Calu3 (cell line): ENCODE data around the gene ABCF2. TPM values are rescaled to one million over a fixed set of nuclear protein-coding genes. Genes with fewer than 3 reads are reported as not detected.

ENCODE experiments used
- BruUV-seq: library from RNA; stranded (reverse); fragments of 400-500 nt; replicated peaks from 2 replicates; lab custom pipeline; 2021; lab: Mats Ljungman, UMichigan
- CTCF ChIA-PET: fragments of 300-600 bp; sonication (Branson Sonifier 250); formaldehyde crosslinking; loops from one replicate; lab custom pipeline; 2022; ENCODE audit warnings: antibody characterized with exemption; lab: Charles Lee
- DNase-seq: peaks from one replicate; pipeline ENCODE4 v3.0.0; 2022
- H3K27ac Mint-ChIP-seq: one replicate; pipeline ENCODE4 v1.8.0; 2022; ENCODE audit warnings: mixed read lengths; ENCODE audit not compliant: unreplicated experiment
- H3K27me3 Mint-ChIP-seq: one replicate; pipeline ENCODE4 v1.8.0; 2022; ENCODE audit warnings: mixed read lengths; ENCODE audit not compliant: unreplicated experiment
- H3K36me3 Mint-ChIP-seq: one replicate; pipeline ENCODE4 v1.8.0; 2022; ENCODE audit warnings: mild to moderate bottlenecking, moderate library complexity, mixed read lengths; ENCODE audit not compliant: insufficient read depth, unreplicated experiment
- H3K4me1 Mint-ChIP-seq: one replicate; pipeline ENCODE4 v1.8.0; 2022; ENCODE audit warnings: mild to moderate bottlenecking, low read depth, mixed read lengths; ENCODE audit not compliant: unreplicated experiment
- H3K4me3 Mint-ChIP-seq: one replicate; pipeline ENCODE4 v1.8.0; 2022; ENCODE audit warnings: mild to moderate bottlenecking, low read depth, moderate library complexity, mixed read lengths; ENCODE audit not compliant: unreplicated experiment
- H3K9me3 Mint-ChIP-seq: one replicate; pipeline ENCODE4 v1.8.0; 2022; ENCODE audit warnings: low read depth, mixed read lengths; ENCODE audit not compliant: unreplicated experiment
- CTCF ChIP-seq: fragments of 200-600 bp; IDR thresholded peaks from one replicate; pipeline ENCODE4 v1.8.0; 2022; ENCODE audit warnings: antibody characterized with exemption; ENCODE audit not compliant: unreplicated experiment
- intact Hi-C: fragments of 100-400 bp; cut with micrococcal nuclease; formaldehyde crosslinking; loops from one replicate; pipeline ENCODE4 v1.10.0; 2022; ENCODE audit not compliant: unreplicated experiment
- total RNA-seq: library from RNA; stranded (reverse); gene quantifications from 2 replicates; pipeline ENCODE4 v1.2.3, GENCODE V29; 2022

Gene ABCF2
- total RNA-seq, 1 experiment from 2014 or later = 49.7 TPM

GRCh38 chr7:151238190-151238810 lies 11.3 kb upstream of the ABCF2 start:
- Mint-ChIP-seq H3K36me3 (peaks cover 18% of the 10 kb centered on the region), H3K4me1 (no peaks in the 10 kb centered on the region), H3K27ac (no peak overlapping the region), H3K9me3 (no peaks in the 10 kb centered on the region), H3K27me3 (peaks cover 4% of the 10 kb centered on the region), H3K4me3 (no peak overlapping the region)
- DNase-seq = no peak
- intact Hi-C loops = no loop called here
- BruUV-seq = no TSS peak
- TF ChIP-seq CTCF = no peak
- CTCF ChIA-PET = no interaction called here

GRCh38 chr7:151237244-151238189 lies 10.5 kb upstream of the ABCF2 start:
- no peak for DNase-seq
- CTCF ChIA-PET = no interaction called here
- no peaks in the 10 kb centered on the region for H3K4me1 Mint-ChIP-seq
- H3K36me3 Mint-ChIP-seq = peaks cover 26% of the 10 kb centered on the region
- BruUV-seq = no TSS peak
- intact Hi-C loops = no loop called here
- H3K9me3 Mint-ChIP-seq = no peaks in the 10 kb centered on the region
- no peak for TF ChIP-seq CTCF
- H3K4me3 Mint-ChIP-seq = no peak overlapping the region
- H3K27ac Mint-ChIP-seq = no peak overlapping the region
- no peaks in the 10 kb centered on the region for H3K27me3 Mint-ChIP-seq

GRCh38 chr7:151236406-151236805 lies 9.4 kb upstream of the ABCF2 start:
- DNase-seq = no peak
- no peak overlapping the region for H3K27ac Mint-ChIP-seq
- H3K4me1 Mint-ChIP-seq = peaks cover 9% of the 10 kb centered on the region
- H3K4me3 Mint-ChIP-seq = no peak overlapping the region
- no peak for TF ChIP-seq CTCF
- intact Hi-C loops = no loop called here
- H3K27me3 Mint-ChIP-seq = no peaks in the 10 kb centered on the region
- no peaks in the 10 kb centered on the region for H3K9me3 Mint-ChIP-seq
- peaks cover 32% of the 10 kb centered on the region for H3K36me3 Mint-ChIP-seq
- no TSS peak for BruUV-seq
- CTCF ChIA-PET = no interaction called here

- no TSS peak for BruUV-seq
- Mint-ChIP-seq H3K27me3 (no peaks in the 10 kb centered on the region), H3K36me3 (peaks cover 28% of the 10 kb centered on the region), H3K27ac (no peak overlapping the region), H3K9me3 (no peaks in the 10 kb centered on the region), H3K4me1 (peaks cover 11% of the 10 kb centered on the region), H3K4me3 (no peak overlapping the region)
- no peak for DNase-seq
- intact Hi-C loops = no loop called here
- CTCF ChIA-PET = no interaction called here
- no peak for TF ChIP-seq CTCF
Observed at GRCh38 chr7:151235091-151235787, 8.2 kb upstream of the ABCF2 start.
